Nephron (organoid): Measurements from ENCODE around the gene TRIM27.
"Not testable (repeated sequence)": the region's sequence is repeated elsewhere in the genome, so short reads cannot be mapped to it uniquely, and the experiment has no call there.

ENCODE experiments used
- H3K27ac Mint-ChIP-seq, 3 experiments: 2 replicates each; pipeline ENCODE4 v1.8.0; 2020; ENCODE audit warnings: mixed read lengths in 3 of 3, mild to moderate bottlenecking in 2 of 3, moderate library complexity in 1 of 3
- H3K27me3 Mint-ChIP-seq: 2 replicates; pipeline ENCODE4 v1.8.0; 2021; ENCODE audit warnings: low read depth, mild to moderate bottlenecking, moderate library complexity, mixed read lengths
- H3K36me3 Mint-ChIP-seq: 2 replicates; pipeline ENCODE4 v1.8.0; 2020; ENCODE audit warnings: low read depth, mixed read lengths
- H3K4me1 Mint-ChIP-seq: 2 replicates; pipeline ENCODE4 v1.8.0; 2020; ENCODE audit warnings: mixed read lengths
- H3K4me3 Mint-ChIP-seq, 3 experiments: 2 replicates each; pipeline ENCODE4 v1.8.0; 2020; ENCODE audit warnings: mild to moderate bottlenecking in 3 of 3, mixed read lengths in 3 of 3, moderate library complexity in 2 of 3
- H3K9me3 Mint-ChIP-seq: 2 replicates; pipeline ENCODE4 v1.8.0; 2020; ENCODE audit warnings: mixed read lengths
- CTCF ChIP-seq, 3 experiments: fragments of 200-600 bp; sonication (generic); IDR thresholded peaks; one replicate each; pipeline ENCODE4 v1.5.0; 2021; ENCODE audit warnings: antibody characterized with exemption in 3 of 3; ENCODE audit not compliant: unreplicated experiment in 3 of 3

TRIM27 gene

GRCh38 chr6:28956331-28956730 is 32.5 kb upstream of the TRIM27 start:
- Mint-ChIP-seq H3K4me1 (peaks cover 7% of the 10 kb centered on the region), H3K27me3 (peaks cover 4% of the 10 kb centered on the region)
- TF ChIP-seq CTCF (IDR thresholded peaks at IDR 0.05; ENCODE audit: unreplicated experiment in 3 of 3): no peak

GRCh38 chr6:28953585-28954258 is 29.9 kb upstream of the TRIM27 start:
- peaks cover 7% of the 10 kb centered on the region for H3K4me1 Mint-ChIP-seq
- peak overlapping the region in 1 of 3 experiments; percentile 26 for H3K27ac Mint-ChIP-seq
- TF ChIP-seq CTCF (IDR thresholded peaks at IDR 0.05; ENCODE audit: unreplicated experiment in 3 of 3): no peak
- H3K36me3 Mint-ChIP-seq: no peaks in the 10 kb centered on the region
- peaks cover 2% of the 10 kb centered on the region for H3K9me3 Mint-ChIP-seq
- H3K4me3 Mint-ChIP-seq: peak overlapping the region; percentile 86 to 95 (median 94)
- H3K27me3 Mint-ChIP-seq: peaks cover 4% of the 10 kb centered on the region

More at GRCh38 chr6:28956331-28956730, 32.5 kb upstream of the TRIM27 start:
- H3K9me3 Mint-ChIP-seq: peaks cover 7% of the 10 kb centered on the region
- no peak overlapping the region for H3K4me3 Mint-ChIP-seq
- no peak overlapping the region for H3K27ac Mint-ChIP-seq
- no peaks in the 10 kb centered on the region for H3K36me3 Mint-ChIP-seq

- H3K4me1 Mint-ChIP-seq: peaks cover 7% of the 10 kb centered on the region
- H3K27ac Mint-ChIP-seq: peak overlapping the region in 1 of 3 experiments; percentile 26
- TF ChIP-seq CTCF (IDR thresholded peaks at IDR 0.05; ENCODE audit: unreplicated experiment in 3 of 3): no peak
- peak overlapping the region; percentile 86 to 95 (median 94) for H3K4me3 Mint-ChIP-seq
- no peaks in the 10 kb centered on the region for H3K36me3 Mint-ChIP-seq
- peaks cover 4% of the 10 kb centered on the region for H3K27me3 Mint-ChIP-seq
- H3K9me3 Mint-ChIP-seq: peaks cover 2% of the 10 kb centered on the region
These were observed 29.3 kb upstream of the TRIM27 start for GRCh38 chr6:28953039-28953584.

GRCh38 chr6:28949656-28950195 is 25.9 kb upstream of the TRIM27 start:
- not testable (repeated sequence) for H3K9me3 Mint-ChIP-seq, H3K4me3 Mint-ChIP-seq, H3K27ac Mint-ChIP-seq, H3K36me3 Mint-ChIP-seq, H3K4me1 Mint-ChIP-seq, H3K27me3 Mint-ChIP-seq

GRCh38 chr6:28948782-28949486 is 25.1 kb upstream of the TRIM27 start:
- Mint-ChIP-seq H3K36me3 (no peaks in the 10 kb centered on the region), H3K27me3 (peaks cover 9% of the 10 kb centered on the region), H3K4me3 (no peak overlapping the region), H3K9me3 (peaks cover 2% of the 10 kb centered on the region), H3K27ac (peak overlapping the region in 1 of 3 experiments; percentile 38), H3K4me1 (peaks cover 13% of the 10 kb centered on the region)
- TF ChIP-seq CTCF (IDR thresholded peaks at IDR 0.05; ENCODE audit: unreplicated experiment in 3 of 3): no peak

- no peak for TF ChIP-seq CTCF (IDR thresholded peaks at IDR 0.05; ENCODE audit: unreplicated experiment in 3 of 3)
- Mint-ChIP-seq H3K9me3 (peaks cover 2% of the 10 kb centered on the region), H3K27me3 (peaks cover 5% of the 10 kb centered on the region), H3K4me3 (no peak overlapping the region), H3K4me1 (peaks cover 8% of the 10 kb centered on the region), H3K27ac (no peak overlapping the region), H3K36me3 (no peaks in the 10 kb centered on the region)
These were observed 24.1 kb upstream of the TRIM27 start for GRCh38 chr6:28947831-28948270.
